Activated CD8-positive, alpha-beta T cell treated with anti-CD3 and anti-CD28 coated beads, Interleukin-2, amount 10 ng/mL, durations not matched to agents 7 days and 5 days (primary cell): ENCODE data around the gene LRFN2. TPM values are rescaled to one million over a fixed set of nuclear protein-coding genes. Genes with fewer than 3 reads are reported as not detected.

Experiments used
- ATAC-seq: fragments of 150-1000 bp; cut with Tn5 transposase; one replicate; pipeline ENCODE4 v1.10.0; 2021; ENCODE audit warnings: moderate library complexity
- CTCF ChIA-PET: fragments of 350-600 bp; sonication (Branson Sonifier 250); formaldehyde crosslinking; loops from one replicate; lab custom pipeline; 2021; ENCODE audit warnings: antibody characterized with exemption; lab: Charles Lee
- POLR2A ChIA-PET: fragments of 350-600 bp; sonication (Branson Sonifier 250); formaldehyde crosslinking; loops from one replicate; lab custom pipeline; 2021; ENCODE audit warnings: antibody characterized with exemption; lab: Charles Lee
- DNase-seq: peaks from one replicate; pipeline ENCODE4 v3.0.0-alpha.2; 2020
- H3K27ac Mint-ChIP-seq: one replicate; pipeline ENCODE4 v1.8.0; 2021; ENCODE audit warnings: mild to moderate bottlenecking, mixed read lengths
- H3K27me3 Mint-ChIP-seq: one replicate; pipeline ENCODE4 v1.8.0; 2021; ENCODE audit warnings: low read depth, mixed read lengths
- H3K36me3 Mint-ChIP-seq: one replicate; pipeline ENCODE4 v1.8.0; 2021; ENCODE audit warnings: low read depth, mixed read lengths
- H3K4me1 Mint-ChIP-seq: one replicate; pipeline ENCODE4 v1.8.0; 2021; ENCODE audit warnings: low read depth, mixed read lengths
- H3K4me3 Mint-ChIP-seq: one replicate; pipeline ENCODE4 v1.8.0; 2021; ENCODE audit warnings: mild to moderate bottlenecking, mixed read lengths
- H3K9me3 Mint-ChIP-seq: one replicate; pipeline ENCODE4 v1.8.0; 2022; ENCODE audit warnings: mixed read lengths; ENCODE audit not compliant: insufficient read depth
- total RNA-seq, 2 experiments: library from RNA; stranded (reverse); gene quantifications; one replicate each; pipeline ENCODE4 v1.2.3, GENCODE V29; 2021

Gene LRFN2
- total RNA-seq, 2 experiments from 2014 or later, result not detected

DNA sequence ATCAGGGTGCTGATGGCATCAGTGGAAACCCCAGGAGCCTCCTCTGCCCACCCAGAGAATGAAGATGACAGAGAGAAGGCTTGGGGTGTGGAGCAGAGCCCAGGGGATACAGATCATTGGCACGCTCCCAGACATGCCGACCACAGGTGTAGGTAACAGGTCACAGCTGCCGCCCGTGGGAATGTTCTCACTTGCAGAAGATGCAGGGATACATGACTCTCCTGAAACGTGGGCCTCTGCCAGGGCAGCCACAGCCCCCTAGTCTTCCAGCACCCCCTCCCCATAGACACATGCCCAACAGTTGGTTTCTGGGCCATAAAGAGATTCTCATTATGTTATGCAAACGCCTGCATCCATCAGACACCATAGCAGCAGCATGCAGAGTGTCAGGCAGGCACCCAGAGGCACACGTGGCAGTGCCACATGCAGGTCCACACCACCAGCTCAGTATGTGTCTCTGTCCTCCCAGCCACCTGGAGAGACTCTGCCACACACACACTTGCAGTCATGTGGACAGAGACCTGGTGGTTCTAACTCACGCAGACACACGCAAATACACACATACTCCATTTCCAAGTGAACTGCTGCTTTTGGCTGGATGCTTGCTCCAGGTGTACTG, 45.5 kb downstream of the LRFN2 start:
- ChIA-PET CTCF (interaction anchor here (0.7 kb wide), 1 partner anchor 14 kb away, joined by 3 read pairs; no protein-coding TSS in a partner anchor), POLR2A (no interaction called here)
- Mint-ChIP-seq H3K27ac (no peak overlapping the region), H3K9me3 (no peaks in the 10 kb centered on the region), H3K4me1 (no peaks in the 10 kb centered on the region), H3K36me3 (no peaks in the 10 kb centered on the region), H3K27me3 (peaks cover 2% of the 10 kb centered on the region), H3K4me3 (no peak overlapping the region)
- ATAC-seq (no peak), DNase-seq (no peak)

DNA sequence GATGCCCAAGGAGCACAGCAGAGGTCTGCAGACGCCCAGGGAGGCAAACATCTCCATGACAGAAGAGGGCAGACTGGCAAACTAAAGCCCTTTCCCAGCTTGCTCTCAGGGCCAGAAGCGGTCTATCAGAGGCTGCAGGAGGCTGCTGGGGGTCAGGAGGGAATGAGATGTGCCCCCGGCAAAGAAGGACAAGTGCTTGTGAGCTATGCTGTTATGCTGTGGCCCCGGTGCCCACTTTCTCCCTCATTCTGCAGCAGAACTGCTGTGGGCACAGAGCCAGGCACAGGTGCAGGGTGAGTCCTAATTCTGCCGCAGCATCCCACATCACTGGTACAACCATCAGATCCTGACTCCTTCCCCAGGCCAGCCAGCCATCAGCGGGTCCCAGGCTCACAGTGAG, 46.4 kb downstream of the LRFN2 start:
- Mint-ChIP-seq H3K9me3 (no peaks in the 10 kb centered on the region), H3K27ac (no peak overlapping the region), H3K4me3 (no peak overlapping the region), H3K27me3 (peaks cover under 1% of the 10 kb centered on the region), H3K4me1 (no peaks in the 10 kb centered on the region), H3K36me3 (no peaks in the 10 kb centered on the region)
- DNase-seq, result no peak
- CTCF ChIA-PET, result no interaction called here
- no peak for ATAC-seq
- POLR2A ChIA-PET, result no interaction called here

DNA sequence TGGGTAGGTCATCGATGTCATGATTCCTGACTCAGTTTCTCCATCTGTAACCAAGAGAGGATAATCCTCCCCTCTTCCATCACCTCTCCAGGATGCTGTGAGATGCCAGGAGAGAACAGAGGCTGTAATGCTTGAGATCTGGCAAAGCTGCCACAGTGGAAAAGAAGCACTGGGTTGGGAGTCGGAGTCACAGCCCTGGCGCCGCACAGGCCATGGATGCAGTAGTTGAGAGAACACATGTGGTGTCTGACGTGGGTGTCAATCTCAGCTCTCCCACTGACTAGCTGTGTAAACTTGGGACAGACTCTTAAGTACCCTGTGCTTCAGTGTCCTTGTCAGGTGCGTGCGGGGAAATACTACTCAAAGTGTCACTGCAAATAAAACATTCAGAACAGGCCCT, 47.3 kb downstream of the LRFN2 start:
- H3K4me1 Mint-ChIP-seq, result no peaks in the 10 kb centered on the region
- H3K36me3 Mint-ChIP-seq, result no peaks in the 10 kb centered on the region
- no peak overlapping the region for H3K27ac Mint-ChIP-seq
- no peaks in the 10 kb centered on the region for H3K27me3 Mint-ChIP-seq
- ChIA-PET POLR2A (no interaction called here), CTCF (no interaction called here)
- ATAC-seq, result no peak
- no peak for DNase-seq
- no peak overlapping the region for H3K4me3 Mint-ChIP-seq
- no peaks in the 10 kb centered on the region for H3K9me3 Mint-ChIP-seq

- ATAC-seq (no peak), DNase-seq (no peak)
- Mint-ChIP-seq H3K4me3 (no peak overlapping the region), H3K9me3 (no peaks in the 10 kb centered on the region), H3K36me3 (no peaks in the 10 kb centered on the region), H3K27me3 (no peaks in the 10 kb centered on the region), H3K27ac (no peak overlapping the region), H3K4me1 (no peaks in the 10 kb centered on the region)
- ChIA-PET CTCF (no interaction called here), POLR2A (no interaction called here)
These were observed 48.6 kb downstream of the LRFN2 start for GRCh38 chr6:40538556-40538955.

DNA sequence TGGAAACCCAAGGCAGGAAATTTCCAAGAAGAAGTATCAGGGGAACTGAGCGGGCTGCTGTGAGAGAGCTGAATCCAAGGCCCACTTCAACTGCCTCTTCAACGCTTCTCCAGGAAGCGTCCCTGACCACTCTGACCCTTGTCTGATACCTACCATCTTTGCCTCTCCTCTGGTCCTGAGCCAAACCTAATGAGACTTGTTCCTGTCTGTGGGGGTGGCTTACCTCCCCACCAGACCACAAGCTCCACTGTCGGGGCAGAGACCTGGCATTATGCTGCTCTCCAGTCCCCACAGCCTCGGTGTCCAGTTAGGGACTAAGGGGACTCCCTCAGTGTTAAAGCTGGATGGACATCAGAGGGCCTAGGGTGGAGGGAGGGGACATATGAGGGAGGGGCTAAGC, 49.7 kb downstream of the LRFN2 start:
- CTCF ChIA-PET, result no interaction called here
- no peak for ATAC-seq
- no peak for DNase-seq
- Mint-ChIP-seq H3K9me3 (no peaks in the 10 kb centered on the region), H3K4me3 (no peak overlapping the region), H3K4me1 (no peaks in the 10 kb centered on the region), H3K36me3 (no peaks in the 10 kb centered on the region), H3K27me3 (no peaks in the 10 kb centered on the region), H3K27ac (no peak overlapping the region)
- POLR2A ChIA-PET, result no interaction called here

GRCh38 chr6:40536442-40536841, 50.7 kb downstream of the LRFN2 start:
- Mint-ChIP-seq H3K4me1 (no peaks in the 10 kb centered on the region), H3K36me3 (no peaks in the 10 kb centered on the region), H3K27me3 (no peaks in the 10 kb centered on the region), H3K27ac (no peak overlapping the region), H3K9me3 (no peaks in the 10 kb centered on the region), H3K4me3 (no peak overlapping the region)
- no peak for ATAC-seq
- POLR2A ChIA-PET, result no interaction called here
- no peak for DNase-seq
- CTCF ChIA-PET, result no interaction called here

GRCh38 chr6:40535819-40536380, 51.3 kb downstream of the LRFN2 start:
- ChIA-PET POLR2A (no interaction called here), CTCF (no interaction called here)
- Mint-ChIP-seq H3K27ac (no peak overlapping the region), H3K4me1 (no peaks in the 10 kb centered on the region), H3K4me3 (no peak overlapping the region), H3K36me3 (no peaks in the 10 kb centered on the region), H3K27me3 (no peaks in the 10 kb centered on the region), H3K9me3 (no peaks in the 10 kb centered on the region)
- no peak for DNase-seq
- no peak for ATAC-seq

DNA sequence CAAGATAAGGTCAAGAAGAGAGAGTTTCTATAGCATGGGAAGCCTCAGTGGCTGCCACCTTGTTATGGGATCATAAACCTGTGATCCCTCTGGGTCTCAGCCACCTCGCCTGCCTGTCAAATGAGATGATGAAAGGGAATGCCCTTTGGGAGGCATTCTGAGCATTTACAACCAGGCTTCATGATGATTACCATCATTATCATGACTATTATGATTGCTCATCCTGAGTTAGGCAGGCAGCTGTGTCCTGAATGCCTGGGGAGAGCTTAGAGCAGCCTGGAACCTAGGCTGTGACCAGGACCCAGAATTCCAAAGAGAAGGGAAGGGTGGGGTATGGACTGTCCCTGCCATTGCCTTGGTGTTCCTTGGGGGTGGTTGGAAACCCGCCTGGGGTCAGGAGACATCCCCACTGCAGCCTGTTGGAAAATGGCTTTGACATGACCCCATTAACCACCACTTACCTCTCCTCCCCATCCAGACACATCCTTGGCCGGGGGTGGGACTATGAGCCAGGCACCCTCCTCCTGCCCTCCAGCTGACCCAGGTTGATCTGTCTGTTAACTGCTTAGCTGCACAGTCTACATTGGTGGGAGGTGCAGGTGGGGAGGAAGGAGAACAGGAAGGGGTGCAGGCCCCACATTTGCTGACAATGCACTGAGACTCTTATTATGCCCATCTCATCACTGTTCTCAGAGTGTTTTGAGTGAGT, 51.9 kb downstream of the LRFN2 start:
- CTCF ChIA-PET, result no interaction called here
- H3K36me3 Mint-ChIP-seq, result no peaks in the 10 kb centered on the region
- no peak overlapping the region for H3K4me3 Mint-ChIP-seq
- no peak overlapping the region for H3K27ac Mint-ChIP-seq
- no peaks in the 10 kb centered on the region for H3K4me1 Mint-ChIP-seq
- DNase-seq (no peak), ATAC-seq (no peak)
- H3K27me3 Mint-ChIP-seq, result peaks cover 5% of the 10 kb centered on the region
- POLR2A ChIA-PET, result no interaction called here
- H3K9me3 Mint-ChIP-seq, result no peaks in the 10 kb centered on the region

DNA sequence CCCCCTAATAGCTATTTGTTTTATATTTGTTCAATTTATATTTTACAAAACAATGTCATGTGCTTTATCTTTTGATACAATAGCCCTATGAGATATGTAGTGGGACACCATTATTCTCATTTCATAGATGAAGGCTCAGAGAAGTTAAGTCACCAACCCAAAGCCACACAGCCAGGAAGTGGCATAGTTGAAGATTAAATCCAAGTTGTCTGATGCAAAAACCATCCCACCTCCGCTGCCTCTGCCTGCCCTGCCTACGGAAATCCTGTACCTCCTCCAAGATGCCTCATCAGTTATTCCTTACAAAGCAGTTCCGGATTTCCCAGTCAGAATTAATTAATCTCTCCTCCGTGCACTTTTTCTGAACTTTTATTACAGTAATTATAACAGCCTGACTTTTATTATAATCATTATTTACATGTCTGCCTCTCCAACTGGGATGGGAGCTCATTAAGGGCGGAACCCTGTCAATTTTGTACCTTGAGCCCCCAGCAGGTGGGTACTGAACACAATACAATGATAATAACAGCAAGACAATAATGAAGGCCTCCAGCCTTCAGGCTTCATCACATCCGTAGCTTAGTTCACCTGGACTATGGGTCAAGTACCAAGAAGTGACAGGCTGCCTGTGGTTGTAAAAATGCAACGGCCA, 54.7 kb downstream of the LRFN2 start:
- Mint-ChIP-seq H3K4me1 (no peaks in the 10 kb centered on the region), H3K27ac (no peak overlapping the region), H3K27me3 (peaks cover 6% of the 10 kb centered on the region), H3K4me3 (no peak overlapping the region), H3K36me3 (no peaks in the 10 kb centered on the region), H3K9me3 (no peaks in the 10 kb centered on the region)
- ChIA-PET CTCF (no interaction called here), POLR2A (interaction anchor here (0.9 kb wide), 1 partner anchor 115 kb away, joined by 3 read pairs; no protein-coding TSS in a partner anchor)
- no peak for ATAC-seq
- no peak for DNase-seq

- H3K4me3 Mint-ChIP-seq, result no peak overlapping the region
- H3K27me3 Mint-ChIP-seq, result peaks cover 6% of the 10 kb centered on the region
- no peaks in the 10 kb centered on the region for H3K4me1 Mint-ChIP-seq
- no peaks in the 10 kb centered on the region for H3K36me3 Mint-ChIP-seq
- ATAC-seq, result no peak
- no peak for DNase-seq
- CTCF ChIA-PET, result no interaction called here
- H3K9me3 Mint-ChIP-seq, result no peaks in the 10 kb centered on the region
- POLR2A ChIA-PET, result no interaction called here
- no peak overlapping the region for H3K27ac Mint-ChIP-seq
These were observed 57.2 kb downstream of the LRFN2 start for GRCh38 chr6:40529919-40530318.

GRCh38 chr6:40529040-40529439, 58.1 kb downstream of the LRFN2 start:
- Mint-ChIP-seq H3K4me1 (no peaks in the 10 kb centered on the region), H3K27ac (no peak overlapping the region), H3K4me3 (no peak overlapping the region), H3K9me3 (no peaks in the 10 kb centered on the region), H3K36me3 (no peaks in the 10 kb centered on the region), H3K27me3 (peaks cover 6% of the 10 kb centered on the region)
- ATAC-seq (no peak), DNase-seq (no peak)
- POLR2A ChIA-PET, result no interaction called here
- CTCF ChIA-PET, result no interaction called here

GRCh38 chr6:40528051-40528450, 59.1 kb downstream of the LRFN2 start:
- Mint-ChIP-seq H3K4me1 (no peaks in the 10 kb centered on the region), H3K4me3 (no peak overlapping the region), H3K36me3 (no peaks in the 10 kb centered on the region), H3K9me3 (no peaks in the 10 kb centered on the region), H3K27ac (no peak overlapping the region), H3K27me3 (peaks cover 6% of the 10 kb centered on the region)
- DNase-seq (no peak), ATAC-seq (no peak)
- CTCF ChIA-PET, result no interaction called here
- POLR2A ChIA-PET, result no interaction called here
